Hypothalamus (tissue), 51 donors: Measurements from ENCODE around the gene INAVA.
"Not testable (repeated sequence)": the region's sequence is repeated elsewhere in the genome, so short reads cannot be mapped to it uniquely, and the experiment has no call there.

Experiments
- DNase-seq, 51 donors: peaks; one replicate each; lab custom pipeline; 2025; lab: John Stamatoyannopoulos, UW

Gene INAVA

DNA sequence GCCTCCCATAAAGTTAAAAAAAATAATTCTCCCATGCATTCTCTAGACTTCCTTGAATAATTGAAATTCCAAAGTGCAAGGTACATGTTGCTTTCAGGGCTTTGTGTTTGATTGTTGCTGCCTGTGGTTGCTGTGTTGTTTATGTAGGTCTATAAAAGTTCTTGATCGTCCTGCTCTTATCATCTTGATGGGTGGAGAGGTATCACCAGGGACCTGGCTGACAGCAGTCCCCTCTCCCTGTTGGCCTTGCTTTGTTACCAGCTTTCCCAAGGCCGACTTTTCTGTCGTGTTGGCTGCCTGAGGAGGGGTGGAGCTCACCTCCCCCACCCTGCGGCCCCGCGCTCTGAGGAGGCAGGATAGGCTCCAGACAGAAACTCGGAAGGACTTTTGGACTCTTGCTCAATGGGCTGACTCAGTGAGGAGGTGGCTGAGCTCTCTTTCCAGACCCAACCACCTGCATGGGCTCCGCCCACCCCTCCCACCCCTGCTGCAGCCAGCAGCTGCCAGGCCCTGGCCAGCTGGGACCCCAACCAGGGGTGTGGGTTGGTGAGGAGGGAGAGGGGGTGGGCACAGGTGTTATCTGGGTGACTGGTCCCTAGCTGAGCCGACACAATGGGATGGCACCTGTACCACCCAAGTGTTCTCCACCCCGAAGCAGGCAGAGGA lies 2.0 kb downstream of the INAVA start:
- no peak for DNase-seq

DNA sequence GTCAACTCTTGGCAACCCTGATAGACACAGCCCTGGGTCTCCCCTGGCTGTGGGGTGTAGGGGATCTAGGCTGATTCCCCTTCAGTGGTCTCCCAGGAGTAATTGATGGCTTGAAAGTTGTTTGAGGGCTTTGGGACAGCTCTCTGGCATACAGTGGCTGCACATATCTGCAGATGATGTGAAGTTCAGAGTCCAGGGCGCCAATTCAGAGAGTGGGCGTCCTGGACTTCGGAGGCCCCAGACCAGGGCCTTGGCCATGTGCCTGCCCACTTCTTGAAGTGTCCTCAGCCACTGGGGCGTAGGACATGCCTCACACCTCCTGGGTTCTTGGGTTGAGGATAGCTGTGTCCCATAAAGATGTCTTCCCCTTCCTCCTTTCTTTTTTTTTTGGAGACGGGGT lies 2.6 kb downstream of the INAVA start:
- no peak for DNase-seq

DNA sequence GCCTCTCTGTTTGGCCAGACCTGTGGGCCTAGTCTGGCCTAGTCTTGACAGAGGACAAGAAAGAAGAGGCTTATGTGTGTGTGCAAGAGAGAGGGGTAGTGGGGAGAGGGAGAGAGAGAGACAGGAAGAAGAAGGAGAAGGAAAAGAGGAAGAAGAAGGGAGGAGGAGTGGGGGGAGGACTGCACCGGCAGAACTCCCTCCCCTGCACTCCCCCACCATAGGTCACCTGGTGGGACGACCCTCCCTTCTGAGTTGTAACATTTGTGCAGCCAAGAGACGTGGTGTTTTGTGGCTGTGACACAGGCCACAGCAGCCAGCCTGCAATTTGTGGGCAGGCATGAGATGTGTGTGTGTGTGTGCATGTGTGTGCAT lies 4.3 kb downstream of the INAVA start:
- DNase-seq: no peak

DNA sequence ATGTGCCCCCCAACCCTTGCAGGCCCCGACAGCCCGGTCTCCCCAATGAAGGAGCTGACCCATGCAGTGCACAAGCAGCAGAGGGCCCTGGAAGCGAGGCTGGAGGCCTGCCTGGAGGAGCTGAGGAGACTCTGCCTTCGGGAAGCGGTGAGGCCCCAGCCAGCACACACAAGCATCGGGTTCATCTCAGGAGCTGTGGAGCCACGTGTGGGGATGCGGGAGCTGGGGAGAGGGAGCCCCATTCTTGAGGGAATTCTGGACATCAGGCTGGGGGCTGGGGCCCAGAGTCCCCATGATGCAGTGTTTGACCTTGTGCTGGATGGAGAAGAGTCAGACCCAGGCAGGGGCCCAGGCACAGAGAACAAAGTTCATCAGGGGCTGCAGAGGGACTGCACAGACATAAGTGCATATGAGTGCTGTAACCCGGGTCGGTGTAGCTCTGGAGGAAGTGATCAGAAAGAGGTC lies 4.8 kb downstream of the INAVA start:
- DNase-seq: no peak

DNA sequence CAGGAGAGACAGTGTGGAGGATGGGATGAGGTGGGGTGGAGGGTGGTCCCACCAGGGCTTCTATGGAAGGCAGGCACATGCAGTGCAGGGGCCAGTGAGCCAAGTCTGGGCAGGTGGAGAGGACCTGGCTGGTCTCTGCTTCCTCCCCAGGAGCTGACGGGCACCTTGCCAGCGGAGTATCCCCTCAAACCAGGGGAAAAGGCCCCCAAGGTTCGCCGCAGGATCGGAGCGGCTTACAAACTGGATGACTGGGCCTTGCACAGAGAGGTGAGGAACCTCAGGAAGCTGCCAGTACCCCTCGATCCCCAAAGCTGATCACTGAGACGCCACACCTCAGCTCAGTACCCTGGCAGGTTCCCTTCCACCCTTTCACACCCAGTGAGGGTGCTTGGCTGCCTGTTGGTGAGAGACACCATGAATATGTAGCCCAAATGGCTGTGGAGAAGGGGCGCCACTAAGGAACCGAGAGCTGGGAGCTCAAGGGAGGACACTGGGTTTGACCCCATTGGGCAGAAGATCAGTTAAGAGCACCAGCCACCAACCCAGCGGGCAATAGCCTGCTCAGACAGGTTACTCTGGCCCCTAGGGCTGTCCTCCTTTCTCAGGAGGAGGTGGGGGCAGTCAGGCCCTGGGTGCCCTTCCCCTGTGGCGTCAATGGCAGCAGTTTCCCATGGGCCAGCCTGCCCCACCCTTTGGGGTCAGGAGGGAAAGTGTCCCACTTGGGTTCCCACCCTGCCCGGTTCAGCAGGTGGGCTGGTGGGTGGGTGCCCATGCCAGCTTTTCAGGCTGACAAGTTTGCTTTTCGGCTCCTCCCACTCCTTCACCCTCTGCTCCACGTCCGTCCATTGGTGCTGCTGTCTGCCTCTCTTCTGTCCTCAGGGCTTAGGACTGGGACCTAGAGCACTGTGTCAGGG lies 5.5 kb downstream of the INAVA start:
- no peak for DNase-seq

DNA sequence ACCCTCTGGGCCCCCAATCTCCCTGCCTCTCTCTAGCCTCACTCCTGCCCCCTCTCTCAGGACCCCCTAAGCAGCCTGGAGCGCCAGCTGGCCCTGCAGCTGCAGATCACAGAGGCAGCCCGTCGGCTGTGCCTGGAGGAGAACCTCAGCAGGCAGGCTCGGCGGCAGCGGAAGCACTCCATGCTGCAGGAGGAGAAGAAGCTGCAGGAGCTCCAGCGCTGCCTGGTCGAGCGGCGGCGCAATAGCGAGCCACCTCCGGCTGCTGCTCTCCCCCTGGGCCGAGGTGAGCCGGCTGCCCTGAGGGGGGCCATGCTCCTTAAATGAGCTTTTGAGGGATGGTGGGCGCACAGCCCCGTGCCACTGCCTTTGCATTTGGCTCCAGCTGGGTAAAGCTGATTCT lies 6.2 kb downstream of the INAVA start:
- no peak for DNase-seq

DNA sequence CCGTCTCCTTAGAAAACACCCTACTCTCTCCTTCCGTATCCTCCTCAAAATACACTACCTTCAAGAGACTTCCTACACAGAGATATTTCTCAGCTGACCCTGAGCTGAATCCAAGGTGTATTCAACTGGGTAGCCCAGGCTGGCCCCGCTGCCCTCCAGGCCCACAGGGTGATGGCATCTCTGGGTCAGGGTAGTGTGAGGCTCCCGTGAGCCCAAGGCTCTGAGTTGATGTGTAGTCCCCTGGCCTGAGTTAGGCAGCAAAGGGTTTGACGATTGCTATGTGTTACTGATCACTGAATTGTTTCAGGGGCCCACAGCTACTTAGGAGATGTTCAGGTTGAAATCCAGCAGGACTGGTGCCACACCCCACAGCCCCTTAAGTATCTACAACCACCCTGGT lies 6.7 kb downstream of the INAVA start:
- no peak for DNase-seq

DNA sequence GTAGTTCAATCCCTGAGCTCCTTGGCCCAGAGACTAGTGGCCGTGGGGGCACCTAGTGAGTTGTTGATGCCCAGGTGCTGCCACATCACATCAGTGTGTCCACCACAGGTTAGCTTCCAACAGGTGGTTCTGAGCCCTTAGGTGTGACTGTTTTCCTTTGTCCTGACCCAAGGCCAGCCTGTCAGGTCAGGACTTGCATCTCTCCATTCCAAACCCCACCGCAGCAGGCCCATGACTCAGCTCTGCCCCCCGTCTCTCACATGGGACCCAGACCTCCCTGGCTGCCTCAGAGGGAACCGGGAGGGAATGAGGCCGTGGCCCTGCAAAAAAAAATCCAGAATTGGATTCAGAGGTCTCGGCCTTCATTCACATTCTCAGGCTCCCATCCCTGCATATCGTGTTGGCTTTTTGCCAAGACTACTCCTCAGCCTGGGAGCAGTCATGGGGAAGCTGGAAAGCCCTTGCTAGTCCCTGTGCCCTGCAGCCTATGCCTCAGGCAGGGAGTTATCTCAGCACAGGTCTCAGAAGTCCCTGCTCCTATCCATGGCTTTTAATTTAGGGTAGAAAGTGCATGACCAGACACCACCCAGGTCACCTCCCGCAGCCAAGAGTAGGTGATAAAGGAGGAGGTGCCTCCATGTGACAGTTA lies 7.2 kb downstream of the INAVA start:
- DNase-seq: no peak

DNA sequence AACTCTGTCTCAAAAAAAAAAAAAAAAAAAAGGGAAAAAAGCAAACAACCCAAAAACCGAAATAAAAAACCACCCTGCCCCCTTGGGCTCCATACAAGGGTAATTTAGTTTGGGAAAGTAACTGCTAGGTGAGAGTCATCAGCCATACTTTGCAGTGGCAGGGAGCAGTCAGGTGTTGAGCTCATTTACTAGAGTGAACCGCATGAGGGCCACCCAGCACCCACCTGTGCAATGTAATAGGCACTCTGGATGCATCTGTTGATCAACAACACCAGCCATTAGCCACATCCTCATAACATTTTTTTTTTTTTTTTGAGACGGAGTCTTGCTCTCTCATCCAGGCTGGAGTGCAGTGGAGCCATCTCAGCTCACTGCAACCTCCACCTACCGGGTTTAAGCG lies 9.1 kb downstream of the INAVA start:
- no peak for DNase-seq

DNA sequence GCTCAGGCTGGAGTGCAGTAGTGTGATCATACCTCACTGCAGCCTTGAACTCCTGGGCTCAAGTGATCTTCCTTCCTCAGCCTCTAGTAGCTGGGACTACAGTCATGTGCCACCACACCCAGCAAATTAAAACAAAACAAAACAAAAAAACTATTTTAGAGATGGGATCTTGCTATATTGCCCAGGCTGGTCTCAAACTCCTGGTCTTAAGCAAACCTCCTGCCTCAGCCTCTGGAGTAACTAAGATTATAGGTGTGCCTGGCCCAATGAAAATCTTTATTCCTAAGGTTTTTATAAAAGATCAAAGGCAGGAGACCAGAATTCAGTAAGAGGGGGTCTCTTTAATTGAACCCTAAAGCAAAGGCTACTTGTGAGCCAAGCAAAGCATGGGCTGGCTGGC lies 10.1 kb downstream of the INAVA start:
- no peak for DNase-seq

DNA sequence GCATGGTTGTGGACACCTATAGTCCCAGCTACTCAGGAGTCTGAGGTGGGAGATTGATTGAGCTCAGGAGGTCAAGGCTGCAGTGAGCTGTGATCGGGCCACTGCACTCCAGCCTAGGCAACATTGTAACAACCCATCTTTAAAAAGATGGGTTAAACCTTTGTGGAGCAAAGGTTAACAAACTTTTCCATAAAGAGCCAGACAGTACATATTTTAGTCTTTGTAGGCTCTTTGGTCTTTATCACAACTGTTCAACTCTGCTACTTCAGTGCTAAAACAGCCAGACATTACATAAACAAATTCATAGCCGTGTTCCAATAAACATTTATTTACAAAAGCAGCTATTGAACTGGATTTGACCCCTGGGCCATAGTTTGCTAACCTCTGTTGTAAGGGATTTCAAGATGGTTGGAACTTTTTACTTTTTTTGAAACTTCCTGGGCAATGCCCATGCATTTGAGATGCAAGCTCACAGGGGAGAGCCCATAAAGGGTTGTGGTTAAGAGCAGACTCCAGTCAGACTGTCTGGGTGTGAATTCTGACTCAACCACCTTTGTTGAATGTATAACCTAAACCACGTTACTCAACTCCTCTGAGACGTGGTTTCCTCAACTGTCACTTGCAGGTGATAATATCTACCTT lies 10.8 kb downstream of the INAVA start:
- DNase-seq: no peak

DNA sequence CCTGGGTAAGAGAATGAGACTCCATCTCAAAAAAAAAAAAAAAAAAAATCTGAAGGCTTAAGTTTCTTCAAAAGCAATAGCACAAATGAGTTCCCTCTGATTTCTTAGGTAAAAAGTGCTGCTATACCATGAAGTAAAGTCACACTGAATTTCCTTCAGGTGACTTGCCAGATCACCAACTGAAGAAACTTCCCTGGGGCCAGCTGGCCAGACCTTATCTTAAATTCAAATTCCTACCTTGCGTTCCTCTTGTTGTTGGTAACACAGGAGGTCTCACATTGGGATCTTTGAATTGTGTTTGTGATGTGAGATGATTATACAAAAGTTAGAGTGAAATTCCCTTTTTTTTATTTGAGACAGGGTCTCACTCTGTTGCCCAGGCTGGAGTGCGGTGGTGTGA lies 11.8 kb downstream of the INAVA start:
- no peak for DNase-seq

DNA sequence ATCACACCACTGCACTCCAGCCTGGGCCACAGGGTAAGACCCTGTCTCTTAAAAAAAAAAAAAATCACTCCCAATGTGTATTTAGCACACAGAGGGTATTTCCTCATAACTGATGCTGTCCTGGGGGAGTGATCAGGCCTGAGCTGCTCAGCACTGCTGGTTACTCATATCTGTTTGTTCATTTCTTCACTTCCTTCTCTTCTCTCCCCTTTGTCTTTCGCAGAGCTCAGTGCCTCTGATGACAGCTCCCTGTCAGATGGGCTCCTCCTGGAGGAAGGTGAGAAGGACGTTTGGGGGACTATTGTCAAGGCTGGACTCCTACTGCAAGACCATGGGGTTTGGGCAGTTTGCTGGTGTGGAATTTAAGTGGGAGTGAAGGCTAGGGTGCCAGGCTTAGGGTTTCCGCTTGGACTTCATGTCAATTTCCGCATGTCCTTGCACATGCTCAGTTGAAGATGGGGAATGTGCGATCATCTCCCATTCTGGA lies 13.0 kb downstream of the INAVA start:
- no peak for DNase-seq

DNA sequence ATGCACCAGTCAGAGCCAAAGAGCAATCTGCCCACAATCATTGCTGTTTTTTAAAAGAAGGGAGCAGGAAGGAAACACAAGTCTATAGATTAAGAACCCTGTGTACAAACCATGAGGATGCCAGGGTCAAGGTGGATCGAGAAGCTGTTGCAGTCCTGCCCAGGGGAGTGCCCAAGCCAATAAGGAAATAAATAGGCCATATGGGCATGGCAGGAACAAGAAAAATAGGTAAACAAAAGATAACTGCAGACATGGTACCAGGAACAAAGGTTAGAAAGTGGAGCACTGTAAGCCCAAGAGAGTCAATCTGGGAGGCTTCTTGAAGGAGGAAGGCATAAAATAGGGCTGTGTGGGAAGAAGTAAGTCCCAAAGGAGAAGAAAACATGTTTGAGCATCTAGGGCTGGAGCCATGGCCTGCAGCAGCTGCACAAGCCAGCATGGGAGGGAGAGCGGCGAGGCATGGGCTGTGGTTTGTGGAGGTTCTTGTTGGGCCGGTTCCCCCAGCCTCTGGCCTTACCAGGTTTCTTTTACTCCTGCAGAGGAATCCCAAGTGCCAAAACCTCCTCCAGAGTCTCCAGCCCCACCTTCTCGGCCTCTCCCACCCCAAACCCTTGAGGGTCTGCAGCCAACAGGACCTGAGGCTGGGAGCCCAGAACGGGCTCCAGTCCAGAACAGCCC lies 13.6 kb downstream of the INAVA start:
- no peak for DNase-seq

DNA sequence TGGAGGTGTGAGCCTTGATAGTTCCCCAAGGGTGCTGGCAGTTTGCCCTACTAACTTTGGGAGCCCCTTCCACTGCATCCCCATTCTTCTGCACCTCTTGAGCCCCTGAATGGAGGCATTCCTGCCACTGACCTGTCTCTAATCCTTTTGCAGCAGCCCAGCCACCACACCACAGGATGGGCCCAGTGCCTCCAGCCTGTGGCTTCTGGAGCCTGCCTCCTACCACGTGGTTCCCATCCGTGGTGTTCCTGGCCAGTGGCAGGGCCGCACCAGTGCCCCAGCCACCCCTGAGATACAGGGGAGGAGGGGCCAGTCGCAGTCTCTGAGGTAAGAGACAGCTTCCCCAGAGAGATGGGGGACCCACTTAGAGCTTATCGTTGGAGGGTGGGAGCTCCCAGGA lies 14.4 kb downstream of the INAVA start:
- DNase-seq: no peak

DNA sequence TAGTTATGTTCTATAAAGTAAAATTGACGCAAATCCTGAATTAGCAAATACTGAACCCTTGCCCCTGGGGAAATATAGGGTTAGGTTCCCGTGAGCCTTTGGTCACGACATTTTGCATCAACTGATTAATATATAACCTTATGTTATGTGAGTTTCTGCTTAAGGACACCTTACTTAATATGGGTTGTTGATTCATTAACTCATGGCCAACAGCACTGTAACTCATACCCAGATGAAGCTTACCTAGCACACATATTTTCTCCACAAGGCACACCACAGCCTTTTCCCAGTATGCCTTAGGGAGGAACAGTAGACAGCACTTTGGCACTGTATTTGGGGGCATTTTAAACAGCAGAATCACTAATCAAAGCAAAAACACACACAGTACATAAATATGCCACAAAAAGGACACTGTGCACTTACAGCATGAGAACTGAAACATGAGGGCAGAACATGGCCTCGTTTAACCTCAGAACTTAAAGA lies 15.1 kb downstream of the INAVA start:
- DNase-seq: no peak

DNA sequence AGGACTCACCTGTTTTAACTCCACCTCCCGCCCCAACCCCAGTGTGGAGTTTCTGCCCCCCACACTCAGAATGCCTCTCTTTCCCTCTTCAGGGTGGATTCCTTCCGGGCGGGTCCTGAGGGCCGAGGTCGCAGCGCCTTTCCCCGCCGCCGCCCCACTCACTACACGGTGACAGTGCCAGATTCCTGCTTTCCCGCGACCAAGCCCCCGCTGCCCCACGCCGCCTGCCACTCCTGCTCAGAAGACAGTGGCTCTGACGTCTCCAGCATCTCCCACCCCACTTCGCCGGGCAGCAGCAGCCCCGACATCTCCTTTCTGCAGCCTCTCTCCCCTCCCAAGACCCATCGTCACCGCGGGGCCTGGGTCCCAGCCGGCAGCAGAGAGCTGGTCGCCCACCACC lies 16.7 kb downstream of the INAVA start:
- no peak for DNase-seq

DNA sequence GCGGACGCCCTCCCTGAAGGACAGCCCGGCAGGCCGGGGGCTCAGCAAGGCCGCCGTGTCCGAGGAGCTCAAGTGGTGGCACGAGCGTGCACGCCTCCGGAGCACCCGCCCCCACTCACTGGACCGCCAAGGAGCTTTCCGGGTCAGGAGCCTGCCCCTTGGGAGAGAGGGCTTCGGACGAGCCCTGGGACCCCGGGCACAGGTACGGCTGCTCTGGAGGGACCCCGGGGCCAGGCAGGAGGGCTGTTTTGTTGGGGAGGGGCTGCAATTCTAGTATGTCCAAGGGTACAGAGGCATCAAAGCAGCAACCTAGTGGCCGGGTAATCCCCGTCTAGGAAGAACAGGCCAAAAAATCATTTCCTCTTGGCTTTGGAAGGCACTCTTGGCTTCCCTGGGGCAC lies 17.2 kb downstream of the INAVA start:
- DNase-seq: not testable (repeated sequence)

DNA sequence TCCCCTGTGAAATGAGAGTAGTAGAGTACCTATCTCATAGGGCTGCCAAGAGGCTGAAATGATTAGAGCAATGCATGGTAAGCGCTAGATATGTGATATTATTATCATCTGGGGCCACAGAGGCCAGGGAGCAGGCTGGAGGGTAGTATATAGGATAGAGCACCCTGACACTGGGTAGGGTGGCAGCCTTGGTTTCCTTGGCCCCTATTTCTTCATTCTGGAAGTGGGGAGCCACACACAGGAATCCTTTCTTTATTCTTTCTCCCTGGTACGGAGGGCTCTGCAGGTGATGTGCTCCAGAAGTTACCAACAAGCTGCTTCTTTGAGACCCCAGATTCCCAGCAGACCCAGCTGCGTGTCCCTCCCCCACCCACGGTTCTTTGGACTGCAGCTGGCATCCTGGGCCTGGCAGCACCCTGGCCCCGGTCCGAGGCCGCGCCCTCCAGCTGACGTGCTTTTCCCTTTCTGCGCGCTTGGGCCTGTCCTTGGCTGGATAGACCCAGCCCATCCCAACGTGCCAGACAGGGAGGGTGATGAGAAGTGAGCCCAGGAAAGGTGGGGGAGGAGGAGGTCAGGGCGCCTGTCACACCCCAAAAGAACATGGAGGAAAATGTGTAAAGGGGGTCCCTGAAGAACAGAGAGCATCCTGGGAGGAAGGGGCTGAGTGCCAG lies 18.2 kb downstream of the INAVA start:
- DNase-seq: peak in 21 of 51 donors; percentile 9 to 47 (median 27)

DNA sequence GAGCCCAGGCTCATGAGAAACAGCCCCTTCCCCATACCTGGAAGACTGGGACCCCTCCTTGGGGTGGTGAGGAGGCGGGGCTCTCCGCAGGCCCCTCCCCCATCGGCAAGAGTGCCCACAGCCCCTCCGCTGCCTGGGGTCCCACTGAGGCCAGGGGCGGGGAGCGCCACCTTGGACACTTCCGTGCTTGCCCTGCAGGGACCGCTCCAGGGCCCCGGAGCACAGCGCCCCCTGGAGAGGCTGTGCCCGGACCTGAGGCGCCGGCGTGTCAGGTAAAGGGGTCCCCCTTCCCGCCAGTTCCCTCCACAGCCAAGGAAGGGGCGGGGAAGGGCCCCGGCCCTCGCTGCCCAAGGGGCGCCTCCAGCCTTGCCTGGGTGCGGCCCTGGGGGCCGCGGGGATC lies 21.5 kb downstream of the INAVA start:
- DNase-seq: no peak
